HG02678 (cell line): ENCODE data around the gene DNAH1.

Source experiments
- ATAC-seq: cut with Tn5 transposase; IDR thresholded peaks from one replicate; pipeline ENCODE4 v1.9.1; 2021; ENCODE audit warnings: mild to moderate bottlenecking, moderate library complexity; ENCODE audit not compliant: unreplicated experiment

The DNAH1 gene

GRCh38 chr3:52384019-52384761, 68.1 kb downstream of the DNAH1 start:
- ATAC-seq = no peak

GRCh38 chr3:52385157-52385556, 69.0 kb downstream of the DNAH1 start:
- ATAC-seq = no peak

DNA sequence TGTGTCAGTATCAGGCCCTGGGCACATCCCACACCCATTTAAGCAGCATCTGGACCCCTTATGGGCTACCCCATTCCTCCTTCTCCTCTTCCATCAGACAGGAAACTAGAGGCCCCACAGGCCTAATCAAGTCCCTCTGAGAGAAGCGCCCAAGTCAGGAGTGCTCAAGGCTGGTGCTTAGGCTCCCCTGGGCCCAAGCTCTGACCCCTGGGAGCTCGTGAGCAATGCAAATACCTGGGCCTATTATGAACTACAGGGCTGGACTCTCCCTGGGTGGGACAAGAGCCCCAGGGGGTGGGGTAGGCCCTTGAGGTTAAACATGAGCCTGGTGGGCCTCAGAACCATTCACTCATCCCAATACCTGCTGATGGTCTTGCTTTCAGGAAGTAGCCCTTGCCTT, 71.4 kb downstream of the DNAH1 start:
- no peak for ATAC-seq

DNA sequence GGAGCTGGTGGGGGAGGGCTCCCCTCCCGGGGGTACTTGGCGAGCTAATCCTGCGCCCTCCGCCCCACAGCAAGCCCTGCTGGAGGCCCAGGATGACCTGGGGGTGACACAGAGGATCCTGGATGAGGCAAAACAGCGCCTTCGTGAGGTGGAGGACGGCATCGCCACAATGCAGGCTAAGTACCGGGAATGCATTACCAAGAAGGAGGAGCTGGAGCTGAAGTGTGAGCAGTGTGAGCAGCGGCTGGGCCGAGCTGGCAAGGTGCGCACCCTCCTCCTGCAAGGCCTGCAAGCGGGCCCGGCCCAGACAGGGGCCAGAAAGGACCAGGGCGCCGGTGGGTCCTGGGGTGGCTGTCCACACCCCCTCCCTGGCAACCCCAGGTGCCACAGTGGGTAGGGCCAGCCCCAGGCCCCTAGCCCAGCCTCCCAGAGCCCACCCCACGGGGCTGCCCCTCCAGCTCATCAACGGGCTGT, 72.3 kb downstream of the DNAH1 start:
- ATAC-seq = no peak

- ATAC-seq = no peak
Observed at GRCh38 chr3:52388933-52389332, 72.8 kb downstream of the DNAH1 start.

- no peak for ATAC-seq
Observed at GRCh38 chr3:52391096-52391495, 75.0 kb downstream of the DNAH1 start.

- ATAC-seq = no peak
Observed at GRCh38 chr3:52392216-52392930, 76.3 kb downstream of the DNAH1 start.

DNA sequence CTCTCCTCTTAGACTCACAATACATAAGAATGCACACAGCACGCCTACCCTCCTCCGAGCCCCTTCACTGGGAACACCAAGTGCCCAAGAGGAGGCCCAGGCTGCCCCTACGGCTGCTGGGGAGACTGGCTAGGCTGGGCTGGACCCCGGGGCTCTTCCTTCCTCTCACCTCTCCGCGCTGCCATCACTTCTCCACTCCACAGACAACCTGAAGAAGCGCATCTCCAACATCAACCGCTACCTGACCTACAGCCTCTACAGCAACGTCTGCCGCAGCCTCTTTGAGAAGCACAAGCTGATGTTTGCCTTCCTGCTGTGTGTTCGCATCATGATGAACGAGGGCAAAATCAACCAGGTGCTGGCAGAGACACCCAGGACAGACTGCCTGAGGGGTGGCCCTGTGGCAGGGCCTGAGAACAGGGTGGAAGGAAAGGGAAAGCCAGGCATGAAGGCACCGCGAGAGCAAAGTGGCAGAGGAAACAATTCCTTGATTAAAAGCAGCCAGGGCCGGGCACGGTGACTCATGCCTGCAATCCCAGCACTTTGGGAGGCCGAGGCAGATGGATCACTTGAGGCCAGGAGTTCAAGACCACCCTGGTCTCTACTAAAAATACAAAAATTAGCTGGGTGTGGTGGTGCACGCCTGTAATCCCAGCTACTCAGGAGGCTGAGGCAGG, 77.2 kb downstream of the DNAH1 start:
- ATAC-seq = no peak

- ATAC-seq = no peak
Observed at GRCh38 chr3:52393959-52394670, 78.0 kb downstream of the DNAH1 start.

DNA sequence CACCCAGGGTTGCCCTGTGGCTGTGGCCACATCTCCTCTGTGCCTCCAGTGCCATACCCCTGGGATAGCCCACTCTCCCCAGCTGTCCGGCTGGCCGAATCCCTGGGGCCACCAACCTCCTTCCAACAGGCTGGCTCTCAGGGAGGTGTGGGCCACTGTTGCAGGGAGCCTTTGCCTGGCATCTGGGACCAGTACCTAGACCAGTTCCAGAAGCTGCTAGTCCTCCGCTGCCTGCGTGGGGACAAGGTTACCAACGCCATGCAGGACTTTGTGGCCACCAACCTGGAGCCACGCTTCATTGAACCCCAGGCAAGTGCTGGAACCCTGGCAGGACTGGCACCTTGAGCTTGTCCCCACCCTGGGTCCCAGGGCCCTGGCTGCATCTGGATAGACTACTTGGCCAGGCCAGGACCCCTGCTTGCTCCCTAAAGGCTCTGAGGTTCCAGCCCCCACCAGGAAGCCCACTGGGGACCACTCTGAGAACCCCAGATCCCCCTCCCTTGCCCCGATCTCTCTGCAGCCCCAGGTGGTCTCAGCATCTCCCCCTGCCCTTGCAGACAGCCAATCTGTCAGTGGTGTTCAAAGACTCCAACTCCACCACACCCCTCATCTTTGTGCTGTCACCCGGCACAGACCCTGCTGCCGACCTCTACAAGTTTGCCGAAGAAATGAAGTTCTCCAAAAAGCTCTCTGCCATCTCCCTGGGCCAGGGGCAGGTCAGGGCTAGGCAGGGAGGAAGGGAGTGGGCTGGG, 78.8 kb downstream of the DNAH1 start:
- ATAC-seq = no peak

GRCh38 chr3:52395503-52395865, 79.4 kb downstream of the DNAH1 start:
- ATAC-seq = no peak

- no peak for ATAC-seq
Observed at GRCh38 chr3:52396011-52396906, 80.1 kb downstream of the DNAH1 start.

GRCh38 chr3:52396907-52397591, 80.9 kb downstream of the DNAH1 start:
- no peak for ATAC-seq

DNA sequence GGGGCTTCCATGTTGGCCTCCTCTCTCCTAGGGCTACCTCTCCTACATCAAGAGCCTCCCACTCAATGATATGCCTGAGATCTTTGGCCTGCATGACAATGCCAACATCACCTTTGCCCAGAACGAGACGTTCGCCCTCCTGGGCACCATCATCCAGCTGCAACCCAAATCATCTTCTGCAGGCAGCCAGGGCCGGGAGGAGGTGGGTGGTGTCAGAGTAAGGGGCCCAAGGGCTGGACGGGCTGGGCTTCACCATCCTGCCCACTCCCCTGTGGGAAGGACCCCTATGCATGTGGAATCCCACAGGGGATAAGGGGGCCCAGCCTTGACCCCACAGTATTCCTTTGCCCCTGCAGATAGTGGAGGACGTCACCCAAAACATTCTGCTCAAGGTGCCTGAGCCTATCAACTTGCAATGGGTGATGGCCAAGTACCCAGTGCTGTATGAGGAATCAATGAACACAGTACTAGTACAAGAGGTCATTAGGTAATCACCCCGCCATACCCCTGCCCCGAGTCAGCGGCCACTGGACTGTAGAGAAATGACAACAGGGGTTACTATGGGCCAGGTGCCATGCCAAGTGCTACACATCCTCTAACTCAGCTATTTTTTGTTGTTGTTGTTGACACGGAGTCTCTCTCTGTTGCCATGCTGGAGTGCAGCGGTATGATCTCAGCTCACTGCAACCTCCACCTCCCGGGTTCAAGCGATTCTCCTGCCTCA, 81.7 kb downstream of the DNAH1 start:
- no peak for ATAC-seq

GRCh38 chr3:52398670-52399081, 82.6 kb downstream of the DNAH1 start:
- ATAC-seq = no peak

DNA sequence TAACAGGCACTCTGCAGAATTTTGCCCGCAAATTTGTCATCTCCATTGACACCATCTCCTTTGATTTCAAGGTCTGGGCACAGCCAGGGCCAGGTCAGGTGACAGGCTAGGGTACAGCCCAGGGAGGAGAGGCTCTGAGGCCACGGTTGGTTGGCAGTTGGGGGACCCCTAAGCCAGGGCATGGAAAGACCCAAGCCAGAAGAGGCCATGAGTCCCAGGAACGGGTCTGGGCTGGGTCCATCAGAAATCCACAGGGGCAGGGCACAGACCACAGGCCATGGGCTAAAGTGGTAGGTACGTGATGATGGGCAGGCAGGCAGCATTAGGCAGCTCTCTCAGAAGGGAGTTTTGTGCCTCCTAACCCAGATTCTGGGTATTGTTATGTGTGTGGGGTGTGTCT, 83.0 kb downstream of the DNAH1 start:
- no peak for ATAC-seq

DNA sequence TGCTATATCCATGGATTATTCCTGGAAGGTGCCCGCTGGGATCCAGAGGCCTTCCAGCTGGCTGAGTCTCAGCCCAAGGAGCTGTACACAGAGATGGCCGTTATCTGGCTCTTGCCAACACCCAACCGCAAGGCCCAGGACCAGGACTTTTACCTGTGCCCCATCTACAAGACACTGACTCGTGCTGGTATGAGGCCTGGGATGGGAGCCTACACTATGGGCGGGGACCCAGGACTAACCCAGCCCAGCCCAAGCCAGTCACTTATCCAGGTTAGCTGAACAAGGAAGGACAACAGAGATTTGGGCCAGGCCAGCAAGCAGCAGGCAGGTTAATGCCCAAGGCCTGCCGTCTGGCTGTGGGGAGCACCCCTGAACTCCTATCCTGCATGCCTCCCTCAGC, 83.5 kb downstream of the DNAH1 start:
- ATAC-seq = no peak

DNA sequence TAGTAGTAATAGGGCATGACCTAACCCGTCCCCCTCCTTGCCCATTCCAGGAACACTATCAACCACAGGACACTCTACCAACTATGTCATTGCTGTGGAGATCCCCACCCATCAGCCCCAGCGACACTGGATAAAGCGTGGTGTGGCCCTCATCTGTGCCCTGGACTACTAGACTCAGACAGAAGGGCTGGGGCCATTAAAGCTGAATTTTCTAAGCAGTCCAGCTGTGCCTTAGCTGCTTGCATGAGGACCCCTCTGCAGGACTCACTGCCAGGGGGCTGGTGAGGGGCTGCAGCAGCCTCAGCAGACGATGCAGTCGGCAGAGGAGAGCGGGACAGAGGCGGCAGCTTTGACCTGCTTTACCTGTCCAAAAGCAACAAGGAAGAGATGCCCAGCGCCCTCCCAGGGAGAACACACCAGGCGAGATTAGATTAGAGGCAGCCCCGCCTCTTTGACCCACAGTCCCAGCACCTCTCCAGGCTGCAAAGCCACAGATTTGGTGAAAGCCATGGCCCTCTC, 84.2 kb downstream of the DNAH1 start:
- no peak for ATAC-seq
